ENCODE data around the gene PLAC8L1.

Gene PLAC8L1

DNA sequence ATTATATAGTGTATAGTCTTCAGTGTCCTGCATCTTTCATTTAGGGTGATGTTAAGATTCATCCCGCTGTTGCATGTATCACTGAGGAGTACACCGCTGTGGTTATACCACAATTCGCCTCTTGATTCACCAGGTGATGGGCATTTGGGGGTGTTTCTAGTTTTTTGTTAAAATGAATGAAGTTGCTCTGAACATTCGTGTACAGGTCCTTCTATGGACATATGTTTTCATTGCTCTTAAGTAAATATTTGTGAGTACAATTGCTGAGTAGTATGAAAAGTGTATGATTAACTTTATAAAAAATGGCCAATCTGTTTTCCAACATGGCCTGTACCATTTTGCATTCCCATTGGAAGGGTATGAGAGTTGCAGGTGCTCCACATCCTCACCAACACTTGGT, 61.7 kb downstream of the PLAC8L1 start:
- no peak for DNase-seq

DNA sequence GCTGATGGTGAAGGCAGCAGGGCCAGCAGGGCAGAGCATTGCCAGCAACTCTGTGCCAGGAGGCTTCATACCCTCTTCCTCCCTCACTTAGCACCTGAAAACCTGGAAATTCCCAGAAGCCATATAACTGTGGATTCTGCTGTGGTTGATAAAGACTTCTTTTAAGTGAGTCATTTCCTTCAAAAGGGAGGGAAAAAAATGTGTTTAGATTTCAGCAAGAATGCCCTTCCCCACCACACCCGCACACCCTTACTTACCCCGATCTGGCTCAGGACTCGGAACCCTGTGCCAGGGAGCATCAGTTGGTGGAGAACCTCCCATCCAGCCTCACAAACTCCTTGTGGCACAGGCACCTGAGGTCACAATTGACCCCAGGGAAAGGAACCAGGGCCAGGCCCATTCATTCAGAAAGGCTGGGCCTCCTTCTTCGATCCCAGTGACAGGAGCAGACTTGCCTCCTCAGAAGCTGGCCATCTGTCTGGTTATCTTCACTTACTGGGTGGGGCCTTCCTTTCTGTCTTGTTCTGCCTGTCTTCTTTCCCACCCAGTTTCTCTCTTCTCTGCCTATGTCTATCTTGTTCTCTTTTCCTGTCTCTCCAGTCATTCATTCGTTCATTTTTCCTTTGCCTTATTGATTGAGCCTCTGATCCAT, 62.6 kb downstream of the PLAC8L1 start:
- no peak for DNase-seq

DNA sequence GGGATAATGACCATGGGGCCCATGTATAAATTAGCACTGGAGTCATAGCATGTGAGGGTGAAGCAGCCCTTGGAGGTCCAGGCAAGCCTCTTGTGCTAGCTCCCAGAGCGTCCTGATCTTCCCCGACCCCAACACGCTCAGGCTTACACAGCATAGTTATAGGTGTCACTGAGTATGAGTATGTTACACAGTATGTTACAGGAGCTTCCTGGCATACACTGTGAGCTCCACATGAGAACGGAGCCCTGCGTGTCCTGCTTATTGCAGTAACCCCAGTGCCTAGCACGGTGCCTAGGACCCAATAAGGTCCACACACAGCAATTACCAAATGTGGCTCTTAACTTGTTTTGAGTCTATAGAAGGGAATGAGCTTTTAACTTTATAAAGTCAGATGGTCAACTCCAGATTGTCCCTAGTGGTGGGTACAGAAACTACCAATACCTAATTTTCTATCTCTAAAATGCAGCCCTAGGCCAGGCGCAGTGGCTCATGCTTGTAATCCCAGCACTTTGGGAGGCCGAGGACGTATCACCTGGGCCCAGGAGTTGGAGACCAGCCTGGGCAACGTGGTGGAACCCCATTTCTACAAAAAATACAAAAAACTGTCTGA, 64.1 kb downstream of the PLAC8L1 start:
- no peak for DNase-seq

DNA sequence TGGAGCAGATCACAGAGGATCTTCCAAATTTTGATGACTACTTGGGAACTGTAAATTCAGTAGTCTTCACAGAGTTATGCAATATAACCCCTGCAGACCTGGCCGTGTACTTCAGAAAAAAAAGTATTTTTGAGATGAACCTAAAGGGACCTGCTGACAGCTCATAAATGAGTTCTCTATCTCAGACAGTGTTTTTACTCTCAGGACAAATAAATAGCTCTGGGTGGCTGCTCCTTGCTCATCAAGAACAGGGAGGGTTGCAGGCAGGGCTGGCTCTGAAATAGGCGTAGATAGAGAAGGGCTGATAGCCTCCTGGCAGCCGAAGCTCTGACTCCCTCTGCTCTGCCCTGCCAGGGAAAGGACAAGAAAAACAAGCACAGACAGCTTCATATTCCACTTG, 64.8 kb downstream of the PLAC8L1 start:
- DNase-seq, result no peak

DNA sequence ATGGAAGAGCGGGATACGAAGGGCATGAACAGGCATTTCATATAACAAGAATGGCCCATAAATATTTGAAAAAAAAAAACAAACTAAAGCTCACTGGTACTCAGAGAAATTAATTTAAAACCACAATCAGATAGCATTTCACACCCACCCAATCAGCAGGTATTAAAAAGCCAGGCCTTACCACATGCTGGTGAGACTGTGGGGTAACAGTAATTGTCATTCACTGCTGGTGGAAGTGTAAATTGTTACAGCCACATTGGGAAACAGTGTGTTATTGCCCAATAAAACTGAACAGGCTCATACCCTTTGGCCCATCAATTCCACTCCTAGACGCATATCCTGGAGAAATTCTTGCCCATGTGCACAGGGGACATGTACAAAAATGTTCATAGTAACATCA, 66.0 kb downstream of the PLAC8L1 start:
- no peak for DNase-seq

DNA sequence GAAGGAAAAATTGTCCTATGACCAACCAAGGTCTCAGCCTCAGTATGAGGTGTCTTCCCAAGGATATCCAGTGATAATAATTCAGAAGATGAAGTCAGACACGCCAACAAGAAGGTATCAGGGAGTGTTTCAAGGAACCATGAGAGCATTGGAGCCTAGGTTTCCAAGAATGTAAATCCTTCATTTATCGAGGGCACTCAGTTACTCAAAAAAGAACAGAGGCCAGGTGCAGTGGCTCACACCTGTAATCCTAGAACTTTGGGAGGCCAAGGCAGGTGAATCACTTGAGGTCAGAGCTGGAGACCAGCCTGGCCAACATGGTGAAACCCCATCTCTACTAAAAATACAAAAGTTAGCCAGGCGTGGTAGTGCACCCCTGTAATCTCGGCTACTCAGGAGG, 70.8 kb downstream of the PLAC8L1 start:
- no peak for DNase-seq

Data from amygdala (tissue), 56 donors.